Naive B cell (primary cell): ENCODE measurements around the gene UNC13A. TPM values are rescaled to one million over a fixed set of nuclear protein-coding genes. Genes with fewer than 3 reads are reported as not detected.
"Not testable (repeated sequence)": the region's sequence is repeated elsewhere in the genome, so short reads cannot be mapped to it uniquely, and the experiment has no call there.

ENCODE experiments used
- ATAC-seq, 2 donors: fragments of 150-1000 bp; cut with Tn5 transposase; 2 replicates each; pipeline ENCODE4 v1.10.0; 2021; ENCODE audit warnings: low read depth in 2 of 2, mild to moderate bottlenecking in 2 of 2, moderate library complexity in 2 of 2
- DNase-seq: peaks from one replicate; pipeline ENCODE4 v3.0.0; 2022
- H3K27ac Mint-ChIP-seq, 6 donors: one replicate each; pipeline ENCODE4 v1.8.0; 2020 to 2022; ENCODE audit warnings: mild to moderate bottlenecking in 6 of 6, mixed read lengths in 6 of 6, moderate library complexity in 5 of 6, inconsistent platforms in 2 of 6
- H3K27me3 Mint-ChIP-seq, 3 donors: one replicate each; pipeline ENCODE4 v1.8.0; 2021 to 2022; ENCODE audit warnings: mixed read lengths in 3 of 3, mild to moderate bottlenecking in 1 of 3
- H3K36me3 Mint-ChIP-seq, 2 donors: one replicate each; pipeline ENCODE4 v1.8.0; 2020 to 2022; ENCODE audit warnings: mixed read lengths in 2 of 2, inconsistent platforms in 1 of 2, mild to moderate bottlenecking in 1 of 2
- H3K4me1 Mint-ChIP-seq, 3 donors: one replicate each; pipeline ENCODE4 v1.8.0; 2020 to 2022; ENCODE audit warnings: mixed read lengths in 3 of 3, inconsistent platforms in 1 of 3, mild to moderate bottlenecking in 1 of 3, moderate library complexity in 1 of 3
- H3K4me3 Mint-ChIP-seq, 8 donors: one replicate each; pipeline ENCODE4 v1.8.0; 2020 to 2022; ENCODE audit warnings: mild to moderate bottlenecking in 8 of 8, mixed read lengths in 8 of 8, moderate library complexity in 8 of 8, inconsistent platforms in 2 of 8
- H3K9me3 Mint-ChIP-seq, 7 donors: one replicate each; pipeline ENCODE4 v1.8.0; 2020 to 2022; ENCODE audit warnings: mixed read lengths in 7 of 7, mild to moderate bottlenecking in 5 of 7, inconsistent platforms in 2 of 7, moderate library complexity in 1 of 7
- polyA plus RNA-seq, 6 donors: library from polyadenylated mRNA; unstranded; fragments of 300-500 nt; fragmentation: Illumina TruSeq; gene quantifications; one replicate each; pipeline ENCODE4 v1.2.3, GENCODE V29; 2021; ENCODE audit warnings: low read depth in 6 of 6

UNC13A gene
- polyA plus RNA-seq, 6 donors from 2014 or later: not detected

GRCh38 chr19:17554968-17555479, 133.1 kb downstream of the UNC13A start:
- H3K4me3 Mint-ChIP-seq: peak overlapping the region; percentile 31 to 94 (median 86)
- H3K9me3 Mint-ChIP-seq: no peaks in the 10 kb centered on the region
- peak; percentile 6 for ATAC-seq
- H3K27me3 Mint-ChIP-seq: no peaks in the 10 kb centered on the region
- H3K4me1 Mint-ChIP-seq: peaks cover 9 to 28% (median 15%) of the 10 kb centered on the region in 3 donors
- H3K27ac Mint-ChIP-seq: peak overlapping the region; percentile 74 to 95 (median 92)
- no peak for DNase-seq
- peaks cover 8 to 13% of the 10 kb centered on the region in 2 donors for H3K36me3 Mint-ChIP-seq

GRCh38 chr19:17553256-17553655, 134.9 kb downstream of the UNC13A start:
- peak overlapping the region in 5 of 6 donors; percentile 9 to 94 (median 54) for H3K27ac Mint-ChIP-seq
- peaks cover 11 to 25% of the 10 kb centered on the region in 2 donors for H3K36me3 Mint-ChIP-seq
- ATAC-seq (no peak), DNase-seq (no peak)
- H3K9me3 Mint-ChIP-seq: no peaks in the 10 kb centered on the region
- H3K4me3 Mint-ChIP-seq: peak overlapping the region in 1 of 8 donors; percentile 57
- no peaks in the 10 kb centered on the region for H3K27me3 Mint-ChIP-seq
- H3K4me1 Mint-ChIP-seq: peaks cover 8 to 27% (median 17%) of the 10 kb centered on the region in 3 donors

- not testable (repeated sequence) for H3K4me3 Mint-ChIP-seq, ATAC-seq, H3K9me3 Mint-ChIP-seq, H3K27me3 Mint-ChIP-seq, DNase-seq
- H3K36me3 Mint-ChIP-seq: peaks cover 11 to 30% of the 10 kb centered on the region in 2 donors
- H3K27ac Mint-ChIP-seq: peak overlapping the region in 1 of 6 donors; percentile 84
- peaks cover 13 to 32% (median 23%) of the 10 kb centered on the region in 3 donors for H3K4me1 Mint-ChIP-seq
Measured at GRCh38 chr19:17552735-17553134, 135.4 kb downstream of the UNC13A start.

Other genes starting within 250 kb of the UNC13A start
- gene TMEM221, start 239.7 kb downstream of the UNC13A start, polyA plus RNA-seq: under 1 TPM in 1 of 6 donors, not detected in 5; 0.52 TPM
- not detected for gene NXNL1, start 227.4 kb downstream of the UNC13A start, polyA plus RNA-seq
- 1 to 10 TPM in 5 of 6 donors, not detected in 1; 1.3 to 3.1 (median 2.3) TPM for gene SLC27A1, start 217.8 kb downstream of the UNC13A start, polyA plus RNA-seq
- 10 to 100 TPM; 32.3 to 79.7 (median 73.0) TPM for gene PGLS, start 176.7 kb downstream of the UNC13A start, polyA plus RNA-seq
- gene COLGALT1, start 132.7 kb downstream of the UNC13A start, polyA plus RNA-seq: 10 to 100 TPM in 5 of 6 donors, 1 to 10 TPM in 1; 5.2 to 21.8 (median 15.2) TPM
- gene MAP1S, start 31.1 kb upstream of the UNC13A start, polyA plus RNA-seq: 10 to 100 TPM; 22.4 to 44.0 (median 26.0) TPM
- 10 to 100 TPM; 10.1 to 52.1 (median 25.2) TPM for gene FCHO1, start 63.1 kb upstream of the UNC13A start, polyA plus RNA-seq
- gene B3GNT3, start 106.8 kb upstream of the UNC13A start, polyA plus RNA-seq: not detected
- 1 to 10 TPM in 2 of 6 donors, under 1 TPM in 3, not detected in 1; 0.49 to 1.8 (median 0.89) TPM for gene INSL3, start 133.2 kb upstream of the UNC13A start, polyA plus RNA-seq
- 10 to 100 TPM; 38.5 to 68.7 (median 56.0) TPM for gene JAK3, start 159.6 kb upstream of the UNC13A start, polyA plus RNA-seq
- 1,000 to 10,000 TPM; 4,544 to 6,141 (median 5,279) TPM for gene RPL18A, start 171.6 kb upstream of the UNC13A start, polyA plus RNA-seq
- under 1 TPM in 5 of 6 donors, not detected in 1; 0.07 to 0.80 (median 0.19) TPM for gene SLC5A5, start 183.6 kb upstream of the UNC13A start, polyA plus RNA-seq
- 10 to 100 TPM; 29.7 to 47.4 (median 32.6) TPM for gene CCDC124, start 244.7 kb upstream of the UNC13A start, polyA plus RNA-seq